T-helper 2 cell treated with Interferon-gamma antibody and Interleukin-4, amounts not matched to agents 100 ng/mL and 5 ng/mL, for 36 hours (primary cell): ENCODE data around the gene RB1. TPM values are rescaled to one million over a fixed set of nuclear protein-coding genes. Genes with fewer than 3 reads are reported as not detected.

ENCODE experiments used
- intact Hi-C: fragments of 100-400 bp; cut with micrococcal nuclease; formaldehyde crosslinking; loops from one replicate; pipeline ENCODE4 v1.15.1; 2023
- total RNA-seq: library from RNA; stranded (reverse); gene quantifications from 2 replicates; pipeline ENCODE4 v1.2.3, GENCODE V29; 2022

The RB1 gene
- 39.8 and 40.0 TPM in 2 replicates for total RNA-seq

DNA sequence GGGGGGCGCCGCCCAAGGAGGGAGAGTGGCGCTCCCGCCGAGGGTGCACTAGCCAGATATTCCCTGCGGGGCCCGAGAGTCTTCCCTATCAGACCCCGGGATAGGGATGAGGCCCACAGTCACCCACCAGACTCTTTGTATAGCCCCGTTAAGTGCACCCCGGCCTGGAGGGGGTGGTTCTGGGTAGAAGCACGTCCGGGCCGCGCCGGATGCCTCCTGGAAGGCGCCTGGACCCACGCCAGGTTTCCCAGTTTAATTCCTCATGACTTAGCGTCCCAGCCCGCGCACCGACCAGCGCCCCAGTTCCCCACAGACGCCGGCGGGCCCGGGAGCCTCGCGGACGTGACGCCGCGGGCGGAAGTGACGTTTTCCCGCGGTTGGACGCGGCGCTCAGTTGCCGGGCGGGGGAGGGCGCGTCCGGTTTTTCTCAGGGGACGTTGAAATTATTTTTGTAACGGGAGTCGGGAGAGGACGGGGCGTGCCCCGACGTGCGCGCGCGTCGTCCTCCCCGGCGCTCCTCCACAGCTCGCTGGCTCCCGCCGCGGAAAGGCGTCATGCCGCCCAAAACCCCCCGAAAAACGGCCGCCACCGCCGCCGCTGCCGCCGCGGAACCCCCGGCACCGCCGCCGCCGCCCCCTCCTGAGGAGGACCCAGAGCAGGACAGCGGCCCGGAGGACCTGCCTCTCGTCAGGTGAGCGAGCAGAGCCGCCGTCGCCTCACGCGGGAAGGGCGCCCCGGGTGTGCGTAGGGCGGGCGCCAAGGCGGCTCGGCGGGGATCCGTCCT is at the start of gene RB1:
RB1 (plus strand) TSS at position 393 of the 784 bp plus-strand sequence; CDS start at position 555, 162 bp downstream.
- intact Hi-C loops: loop anchor here (1.0 to 5.0 kb wide), 12 partner anchors 70 to 1489 kb away; partner anchors contain the start of genes CYSLTR2, ITM2B, KPNA3 and LPAR6

- intact Hi-C loops: no loop called here
These were observed 49.7 kb upstream of the RB1 start for GRCh38 chr13:48253849-48254248.

DNA sequence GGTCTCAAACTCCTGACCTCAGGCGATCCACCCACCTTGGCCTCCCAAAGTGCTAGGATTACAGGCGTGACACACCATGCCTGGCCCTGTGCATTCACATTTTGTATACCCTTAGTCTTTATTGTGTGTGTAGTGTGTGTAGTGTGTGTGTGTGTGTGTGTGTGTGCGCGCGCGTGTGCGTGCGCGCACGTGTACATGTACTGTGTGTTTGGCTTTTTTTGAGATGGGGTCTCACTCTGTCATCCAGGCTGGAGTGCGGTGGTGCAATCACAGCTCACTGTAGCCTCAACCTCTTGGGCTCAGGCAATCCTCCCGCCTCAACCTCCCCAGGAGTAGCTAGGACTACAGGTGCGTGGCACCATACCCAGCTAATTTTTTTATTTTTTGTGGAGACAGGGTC is 48.5 kb upstream of the RB1 start:
- intact Hi-C loops: no loop called here

DNA sequence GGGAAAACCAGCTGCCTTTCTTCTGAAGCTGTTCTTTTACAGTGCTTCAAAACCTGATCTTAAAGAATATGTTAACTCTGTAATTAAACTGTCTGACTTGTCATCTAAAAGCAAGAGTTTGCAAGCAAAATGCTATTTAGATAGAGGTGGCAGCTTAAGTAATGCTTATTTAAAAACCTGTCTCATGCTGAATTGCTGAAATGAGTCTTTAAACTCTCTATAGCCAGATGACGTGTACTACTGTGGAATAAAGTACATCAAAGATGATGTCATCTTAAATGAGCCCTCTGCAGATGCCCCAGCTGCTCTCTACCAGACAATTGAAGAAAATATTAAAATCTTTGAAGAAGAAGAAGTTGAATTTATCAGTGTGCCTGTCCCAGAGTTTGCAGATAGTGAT is 47.6 kb upstream of the RB1 start:
- intact Hi-C loops: no loop called here

DNA sequence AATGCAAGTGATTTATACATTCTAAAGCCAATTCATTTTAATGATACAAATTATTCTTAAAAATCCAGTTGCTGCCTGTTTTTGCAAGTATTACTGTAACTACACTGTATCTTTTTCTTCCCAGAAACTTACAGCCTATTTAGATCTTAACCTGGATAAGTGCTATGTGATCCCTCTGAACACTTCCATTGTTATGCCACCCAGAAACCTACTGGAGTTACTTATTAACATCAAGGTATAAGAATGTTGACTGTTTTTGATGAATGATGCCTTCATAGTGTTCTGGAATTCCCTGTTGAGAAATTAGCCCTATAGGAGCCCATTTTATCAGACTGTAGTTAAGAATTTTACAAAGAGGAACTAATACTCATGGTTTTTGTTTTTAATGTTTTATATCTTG is 45.5 kb upstream of the RB1 start:
- intact Hi-C loops: no loop called here

DNA sequence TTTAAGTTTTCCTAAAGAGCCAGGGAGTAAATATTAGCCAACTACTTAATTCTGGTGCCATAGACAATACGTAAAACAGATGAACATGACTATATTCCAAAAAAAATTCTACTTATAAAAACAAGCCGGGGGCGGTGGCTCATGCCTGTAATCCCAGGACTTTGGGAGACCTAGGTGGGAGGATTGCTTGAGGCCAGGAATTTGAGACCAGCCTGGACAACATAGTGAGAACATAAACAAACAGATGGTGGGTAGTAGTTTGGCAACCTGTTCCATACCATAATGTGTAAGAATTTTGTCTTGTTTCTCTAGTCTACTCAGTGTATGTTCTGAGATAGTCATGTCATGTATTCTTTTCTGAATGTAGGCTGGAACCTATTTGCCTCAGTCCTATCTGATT is 45.1 kb upstream of the RB1 start:
- intact Hi-C loops: no loop called here

DNA sequence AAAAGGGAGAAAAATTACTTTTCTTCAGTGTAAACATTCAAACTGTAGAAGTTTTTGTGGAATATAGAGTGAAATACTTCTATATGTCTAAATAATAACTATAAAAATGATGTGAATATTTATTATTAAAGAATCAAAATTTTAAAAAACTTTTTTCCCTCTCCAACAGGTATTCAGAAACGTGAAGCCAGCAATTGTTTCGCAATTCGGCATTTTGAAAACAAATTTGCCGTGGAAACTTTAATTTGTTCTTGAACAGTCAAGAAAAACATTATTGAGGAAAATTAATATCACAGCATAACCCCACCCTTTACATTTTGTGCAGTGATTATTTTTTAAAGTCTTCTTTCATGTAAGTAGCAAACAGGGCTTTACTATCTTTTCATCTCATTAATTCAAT is 42.6 kb upstream of the RB1 start:
- intact Hi-C loops: no loop called here

DNA sequence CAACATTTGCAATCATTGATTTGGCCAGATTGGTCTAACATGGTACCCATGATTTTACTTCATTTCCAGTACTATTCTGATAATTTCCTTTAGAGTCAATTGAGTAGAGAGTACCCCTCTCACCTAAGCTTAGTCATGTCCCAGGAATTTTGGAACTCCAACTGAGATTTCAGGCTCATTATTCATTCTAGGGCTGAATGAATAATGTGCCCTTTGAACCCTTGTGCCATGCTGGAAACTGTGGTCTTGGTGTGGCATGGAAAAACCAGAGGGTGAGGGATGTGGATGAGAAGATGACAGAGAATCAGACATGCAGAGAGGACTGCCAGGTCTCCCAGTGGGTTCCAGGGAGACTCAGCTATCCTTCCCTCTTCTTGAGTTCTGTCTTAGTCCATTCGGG is 40.4 kb upstream of the RB1 start:
- intact Hi-C loops: no loop called here

- intact Hi-C loops: no loop called here
These were observed 39.5 kb upstream of the RB1 start for GRCh38 chr13:48264058-48264457.

DNA sequence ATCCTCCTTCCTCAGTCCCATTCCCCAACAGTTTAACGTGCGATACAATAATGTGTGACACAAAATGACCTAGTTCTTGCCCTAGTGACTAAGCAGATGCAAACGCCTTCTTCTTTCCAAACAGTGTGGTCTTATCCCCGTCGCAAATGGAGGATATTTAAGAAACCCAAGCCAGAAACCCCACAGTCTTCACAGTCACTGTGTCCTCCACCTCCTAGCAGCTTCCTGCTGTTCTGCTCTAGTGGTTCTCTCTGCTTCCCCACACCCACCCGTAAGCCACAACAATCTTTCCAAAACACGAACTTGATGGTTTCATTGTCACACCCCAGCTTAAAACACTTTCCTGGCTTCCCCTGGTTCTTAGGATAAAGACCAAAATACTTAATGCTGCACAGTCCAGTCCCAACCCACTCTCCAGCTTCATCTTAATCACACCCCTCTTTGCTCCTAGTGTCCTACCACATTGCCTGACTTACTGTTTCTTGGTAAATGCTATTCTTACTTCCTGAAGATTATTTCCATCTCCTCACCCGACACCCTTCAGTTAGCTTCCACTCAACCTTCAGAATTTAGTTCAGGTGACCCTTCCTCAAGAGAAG is 38.2 kb upstream of the RB1 start:
- intact Hi-C loops: no loop called here

DNA sequence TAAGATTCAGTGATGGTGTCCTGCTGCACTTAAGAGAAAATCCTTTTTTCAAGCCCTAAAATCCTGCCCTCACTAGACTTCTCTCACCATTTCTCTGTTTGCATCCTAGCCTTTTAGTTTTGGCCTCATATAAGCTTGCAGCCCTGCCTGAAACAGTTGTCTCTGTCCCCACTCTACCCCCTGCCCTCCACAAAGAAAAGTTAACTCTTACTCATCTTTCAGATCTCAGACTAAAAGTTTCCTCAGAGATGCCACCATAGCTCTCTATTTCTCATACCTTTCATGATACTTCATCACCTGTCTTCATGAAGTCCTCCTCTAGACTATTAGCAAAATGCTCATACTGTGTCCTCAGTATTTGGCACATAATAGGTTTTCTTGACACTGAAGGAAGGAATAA is 37.4 kb upstream of the RB1 start:
- intact Hi-C loops: no loop called here

- intact Hi-C loops: no loop called here
These were observed 36.6 kb upstream of the RB1 start for GRCh38 chr13:48266701-48267639.

- intact Hi-C loops: no loop called here
These were observed 35.5 kb upstream of the RB1 start for GRCh38 chr13:48268019-48268418.

- intact Hi-C loops: no loop called here
These were observed 30.2 kb upstream of the RB1 start for GRCh38 chr13:48273346-48273745.

GRCh38 chr13:48275507-48275906 is 28.0 kb upstream of the RB1 start:
- intact Hi-C loops: no loop called here

GRCh38 chr13:48278806-48279205 is 24.7 kb upstream of the RB1 start:
- intact Hi-C loops: no loop called here

- intact Hi-C loops: no loop called here
These were observed 22.0 kb upstream of the RB1 start for GRCh38 chr13:48281556-48281955.

- intact Hi-C loops: no loop called here
These were observed 11.8 kb upstream of the RB1 start for GRCh38 chr13:48291730-48292129.

- intact Hi-C loops: no loop called here
These were observed 10.9 kb upstream of the RB1 start for GRCh38 chr13:48292650-48293049.

- intact Hi-C loops: no loop called here
These were observed 8.9 kb upstream of the RB1 start for GRCh38 chr13:48294653-48295052.

DNA sequence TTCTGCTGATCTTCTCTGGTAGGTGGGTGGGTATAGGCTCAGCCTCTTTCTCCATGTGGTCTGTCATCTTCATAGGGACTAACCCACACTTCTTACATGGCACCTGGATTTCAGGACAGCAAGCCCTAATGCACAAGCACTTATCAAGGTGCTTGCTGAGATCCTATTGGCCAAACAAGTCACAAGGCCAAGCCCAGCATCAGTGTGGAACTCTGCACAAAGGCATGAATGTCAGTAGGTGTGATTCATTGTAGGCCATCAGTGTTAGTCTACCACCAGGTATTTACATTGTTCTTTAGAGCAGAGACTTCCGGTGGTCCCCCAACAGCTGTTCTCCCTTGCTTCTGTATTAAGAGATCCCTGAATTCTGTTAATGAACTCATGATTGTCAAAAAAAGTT is 8.3 kb upstream of the RB1 start:
- intact Hi-C loops: no loop called here

DNA sequence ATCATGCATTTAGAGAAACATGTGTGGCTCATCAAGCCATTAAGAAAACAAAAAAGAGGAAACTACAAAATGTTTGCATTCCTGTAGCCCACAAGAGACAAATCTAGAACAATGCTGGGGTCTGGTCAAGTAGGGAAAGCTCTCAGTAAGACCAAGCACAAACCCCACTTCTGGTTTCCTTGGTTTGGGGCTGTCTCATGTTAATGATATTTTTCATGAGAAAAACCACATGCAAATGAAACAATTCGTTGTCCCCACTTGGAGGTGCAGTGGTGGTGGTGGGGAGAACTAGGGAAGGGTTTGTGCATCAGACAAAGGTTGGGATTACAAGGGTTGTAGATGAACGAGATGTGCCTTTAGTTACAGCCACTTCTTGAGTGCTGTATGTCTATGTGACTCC is 7.0 kb upstream of the RB1 start:
- intact Hi-C loops: no loop called here
